GM12878 (cell line): Measurements from ENCODE around the gene NCF1.
"Not testable (repeated sequence)": the region's sequence is repeated elsewhere in the genome, so short reads cannot be mapped to it uniquely, and the experiment has no call there.

Experiments
- CTCF ChIP-seq, 3 experiments: IDR thresholded peaks in 2 of 3; conservative IDR thresholded peaks in 1 of 3; 2 replicates each; pipeline ENCODE4 v1.5.1; 2011; ENCODE audit warnings: low read depth in 3 of 3, low read length in 3 of 3, mild to moderate bottlenecking in 3 of 3, control low read depth in 2 of 3, moderate library complexity in 2 of 3, inconsistent platforms in 1 of 3, mixed read lengths in 1 of 3; ENCODE audit not compliant: control insufficient read depth in 2 of 3, insufficient read depth in 1 of 3; ENCODE audit errors: extremely low read depth in 1 of 3
- POLR2A ChIP-seq: IDR thresholded peaks from 2 replicates; pipeline ENCODE4 v1.6.1; 2011; ENCODE audit warnings: low read depth, mild to moderate bottlenecking, low read length
- REST ChIP-seq: IDR thresholded peaks from 2 replicates; pipeline ENCODE4 v1.6.1; 2012; ENCODE audit warnings: mild to moderate bottlenecking, low read depth, low read length

- not testable (repeated sequence) for TF ChIP-seq REST; CTCF (IDR thresholded peaks at IDR 0.05 in 2 of 3, conservative IDR thresholded peaks at IDR 0.05 in 1 of 3; ENCODE audit: control insufficient read depth in 2 of 3, extremely low read depth in 1 of 3, insufficient read depth in 1 of 3, low read depth in 3 of 3, low read length in 3 of 3); POLR2A
Observed at GRCh38 chr7:74753921-74754482, 19.8 kb upstream of the NCF1 start.
